Endothelial cell of umbilical vein (primary cell): ENCODE measurements around the gene TBX1. TPM values are rescaled to one million over a fixed set of nuclear protein-coding genes. Genes with fewer than 3 reads are reported as not detected.

Experiments
- BruUV-seq: library from RNA; stranded (reverse); fragments of 400-500 nt; replicated peaks from 2 replicates; lab custom pipeline; 2021; lab: Mats Ljungman, UMichigan
- CTCF ChIA-PET: fragments of 300-600, 350-600 bp; sonication (Branson Sonifier 250); formaldehyde crosslinking; loops from one replicate; lab custom pipeline; 2021; ENCODE audit warnings: antibody characterized with exemption, inconsistent platforms; lab: Charles Lee
- POLR2A ChIA-PET: fragments of 300-600, 350-600 bp; sonication (Branson Sonifier 250); formaldehyde crosslinking; loops from one replicate; lab custom pipeline; 2021; ENCODE audit warnings: antibody characterized with exemption, inconsistent platforms; lab: Charles Lee
- DNase-seq: peaks from one replicate; pipeline ENCODE4 v3.0.0-alpha.2; 2011; ENCODE audit warnings: low read depth, low spot score
- FAIRE-seq: peaks from 2 replicates; lab custom pipeline; 2011; peaks lifted over from hg19 to GRCh38; lab: Jason Lieb, UNC
- H2AFZ ChIP-seq: 2 replicates; pipeline ENCODE4 v1.6.0; 2012; ENCODE audit warnings: low read depth, low read length, control low read depth, inconsistent platforms
- H3K27ac ChIP-seq: 2 replicates; pipeline ENCODE4 v1.5.1; 2011; ENCODE audit warnings: low read depth, mild to moderate bottlenecking, control low read depth, low read length, moderate library complexity; ENCODE audit not compliant: insufficient read depth
- H3K27me3 ChIP-seq, 2 experiments: 2 replicates each; pipeline versions ENCODE4 v1.6.0 to v1.6.1; 2011; ENCODE audit warnings: low read length in 2 of 2, mixed read lengths in 1 of 2; ENCODE audit not compliant: control insufficient read depth in 2 of 2, insufficient read depth in 2 of 2
- H3K36me3 ChIP-seq, 2 experiments: 2 replicates in 1 of 2; 3 replicates in 1 of 2; pipeline ENCODE4 v1.5.1; 2011; ENCODE audit warnings: low read length in 2 of 2, mild to moderate bottlenecking in 1 of 2, moderate library complexity in 1 of 2; ENCODE audit not compliant: control insufficient read depth in 2 of 2, insufficient read depth in 2 of 2; ENCODE audit errors: extremely low read depth in 1 of 2
- H3K4me1 ChIP-seq: 3 replicates; pipeline ENCODE4 v1.5.1; 2011; ENCODE audit warnings: mild to moderate bottlenecking, low read length; ENCODE audit not compliant: control insufficient read depth, insufficient read depth; ENCODE audit errors: extremely low read depth
- H3K4me2 ChIP-seq: 2 replicates; pipeline ENCODE4 v1.6.1; 2011; ENCODE audit warnings: low read length, control low read depth, mixed read lengths; ENCODE audit not compliant: insufficient read depth
- H3K4me3 ChIP-seq, 3 experiments: fragments of 200-600 bp in 1 of 3; sonication (generic), shearing (Covaris generic) in 1 of 3; replicated peaks in 1 of 3; 2 replicates each; pipeline ENCODE4 v1.5.1; 2011 to 2016; ENCODE audit warnings: control low read depth in 3 of 3, low read length in 3 of 3, mild to moderate bottlenecking in 2 of 3, inconsistent platforms in 1 of 3, low read depth in 1 of 3, moderate library complexity in 1 of 3; ENCODE audit not compliant: insufficient read depth in 1 of 3
- H3K79me2 ChIP-seq: 2 replicates; pipeline ENCODE4 v1.6.0; 2012; ENCODE audit warnings: low read length, inconsistent platforms; ENCODE audit not compliant: control insufficient read depth, insufficient read depth
- H3K9ac ChIP-seq: replicated peaks from 2 replicates; pipeline ENCODE3; 2011; ENCODE audit warnings: low read length, control low read depth; ENCODE audit not compliant: insufficient read depth; ENCODE audit errors: extremely low read depth
- H3K9me1 ChIP-seq: replicated peaks from 3 replicates; pipeline ENCODE4 v1.6.0; 2011; ENCODE audit warnings: mild to moderate bottlenecking, low read length; ENCODE audit not compliant: control insufficient read depth, insufficient read depth; ENCODE audit errors: extremely low read depth
- H3K9me3 ChIP-seq: replicated peaks from 2 replicates; pipeline ENCODE4 v1.5.1; 2012; ENCODE audit warnings: low read length, inconsistent platforms; ENCODE audit not compliant: control insufficient read depth, insufficient read depth
- H4K20me1 ChIP-seq: replicated peaks from 2 replicates; pipeline ENCODE3; 2011; ENCODE audit warnings: mild to moderate bottlenecking, low read length; ENCODE audit not compliant: control insufficient read depth, insufficient read depth; ENCODE audit errors: extremely low read depth
- EZH2 ChIP-seq: IDR thresholded peaks from 2 replicates; pipeline ENCODE4 v1.6.1; 2012; ENCODE audit warnings: borderline replicate concordance, low read depth, mild to moderate bottlenecking, moderate library complexity, low read length, inconsistent platforms; ENCODE audit not compliant: severe bottlenecking
- FOS ChIP-seq: IDR thresholded peaks from 2 replicates; pipeline ENCODE4 v1.6.1; 2011; ENCODE audit warnings: mild to moderate bottlenecking, low read length, moderate library complexity, borderline replicate concordance; ENCODE audit not compliant: insufficient read depth
- GATA2 ChIP-seq: IDR thresholded peaks from 2 replicates; pipeline ENCODE4 v1.7.0; 2011; ENCODE audit warnings: low read depth, mild to moderate bottlenecking, moderate library complexity, mixed read lengths, low read length; ENCODE audit not compliant: insufficient read length, insufficient read depth
- JUN ChIP-seq: IDR thresholded peaks from 2 replicates; pipeline ENCODE4 v1.6.1; 2011; ENCODE audit warnings: borderline replicate concordance, low read depth; ENCODE audit not compliant: insufficient read length, insufficient read depth
- MYC ChIP-seq: IDR thresholded peaks from one replicate; pipeline ENCODE4 v1.6.1; 2011; ENCODE audit warnings: mild to moderate bottlenecking, low read depth, low read length
- POLR2A ChIP-seq: IDR thresholded peaks from 2 replicates; pipeline ENCODE4 v1.6.1; 2012; ENCODE audit warnings: low read depth, mild to moderate bottlenecking, control low read depth, low read length
- POLR2AphosphoS5 ChIP-seq: IDR thresholded peaks from 2 replicates; pipeline ENCODE4 v1.6.1; 2012; ENCODE audit warnings: low read depth, mild to moderate bottlenecking, control low read depth, low read length, moderate library complexity; ENCODE audit not compliant: insufficient read depth
- dilution Hi-C: fragments of 300-500 bp; cut with MboI; formaldehyde crosslinking; loops from one replicate; pipeline ENCODE4 v1.15.0; 2019; ENCODE audit warnings: low sequenced_read_pairs; ENCODE audit not compliant: extremely low pct_ligation_motif_present
- intact Hi-C: fragments of 100-400 bp; cut with micrococcal nuclease; formaldehyde crosslinking; loops from one replicate; pipeline ENCODE4 v1.10.0; 2022
- polyA plus RNA-seq, 4 experiments: library from polyadenylated mRNA; depleted of rRNA in 3 of 4; stranded (reverse) in 3 of 4; unstranded in 1 of 4; fragments of >200 nt; gene quantifications; 2 replicates each; pipeline versions ENCODE4 v1.2.1 to v1.2.3, GENCODE V29; 2011 to 2012; ENCODE audit warnings: missing spikeins in 1 of 4
- total RNA-seq: library from RNA; stranded (reverse); gene quantifications from 2 replicates; pipeline ENCODE4 v1.2.3, GENCODE V29; 2021
- TF ChIP-seq, protein P1 (sequence below), 2 donors: IDR thresholded peaks; 1 replicate in 1 of 2; 2 replicates in 1 of 2; pipeline ENCODE4 v1.5.1; 2011; ENCODE audit warnings: low read length in 2 of 2, mild to moderate bottlenecking in 2 of 2, moderate library complexity in 2 of 2, control low read depth in 1 of 2, inconsistent platforms in 1 of 2, low read depth in 1 of 2; ENCODE audit not compliant: insufficient read depth in 1 of 2; ENCODE audit errors: extremely low read depth in 1 of 2
- TF ChIP-seq, protein P2 (sequence below): IDR thresholded peaks from 2 replicates; pipeline ENCODE4 v1.6.1; 2011; ENCODE audit not compliant: insufficient read depth, insufficient read length

TBX1 gene
- total and polyA plus RNA-seq, 2 donors (not counting 3 experiments of a cell fraction or from before 2014, with no cell fraction given): 11.0 to 30.2 TPM

DNA sequence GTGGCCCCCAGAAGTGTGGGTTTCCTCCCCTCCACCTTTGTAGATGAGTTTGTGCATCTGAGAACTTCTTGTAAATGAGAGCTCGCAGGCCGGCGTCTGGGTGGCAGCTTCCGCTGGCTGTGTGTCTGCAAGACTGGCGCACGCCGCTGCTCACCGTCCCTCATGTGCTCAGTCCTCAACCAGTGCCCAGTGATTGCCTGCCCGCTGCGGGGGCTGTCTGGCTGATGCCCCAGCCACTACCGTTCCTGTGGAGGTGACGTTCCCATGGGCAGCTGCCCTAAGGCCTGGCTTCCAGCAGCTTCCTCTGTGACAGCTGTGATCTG, 8.8 kb downstream of the TBX1 start:
- dilution Hi-C loops (no loop called here), intact Hi-C loops (no loop called here)
- ChIA-PET POLR2A (no interaction called here), CTCF (interaction anchor here (1.1 to 2.6 kb wide), 2 partner anchors 32 to 39 kb away, joined by 3 to 17 read pairs; no protein-coding TSS in a partner anchor)
- H4K20me1 ChIP-seq: no peaks in the 10 kb centered on the region
- H3K36me3 ChIP-seq: peaks cover 0 to 3% of the 10 kb centered on the region in 2 experiments
- no peak overlapping the region for H3K4me3 ChIP-seq
- H3K4me1 ChIP-seq: peaks cover 12% of the 10 kb centered on the region
- DNase-seq (no peak), FAIRE-seq (no peak)
- BruUV-seq: no TSS peak
- no peak overlapping the region for H3K27ac ChIP-seq
- H3K9me1 ChIP-seq: no peaks in the 10 kb centered on the region
- no peak overlapping the region for H3K9ac ChIP-seq
- no peaks in the 10 kb centered on the region for H3K9me3 ChIP-seq
- TF ChIP-seq MYC (no peak), POLR2A (no peak), GATA2 (no peak), JUN (no peak), EZH2 (no peak), POLR2AphosphoS5 (no peak), FOS (no peak)
- TF ChIP-seq, protein P1, sequence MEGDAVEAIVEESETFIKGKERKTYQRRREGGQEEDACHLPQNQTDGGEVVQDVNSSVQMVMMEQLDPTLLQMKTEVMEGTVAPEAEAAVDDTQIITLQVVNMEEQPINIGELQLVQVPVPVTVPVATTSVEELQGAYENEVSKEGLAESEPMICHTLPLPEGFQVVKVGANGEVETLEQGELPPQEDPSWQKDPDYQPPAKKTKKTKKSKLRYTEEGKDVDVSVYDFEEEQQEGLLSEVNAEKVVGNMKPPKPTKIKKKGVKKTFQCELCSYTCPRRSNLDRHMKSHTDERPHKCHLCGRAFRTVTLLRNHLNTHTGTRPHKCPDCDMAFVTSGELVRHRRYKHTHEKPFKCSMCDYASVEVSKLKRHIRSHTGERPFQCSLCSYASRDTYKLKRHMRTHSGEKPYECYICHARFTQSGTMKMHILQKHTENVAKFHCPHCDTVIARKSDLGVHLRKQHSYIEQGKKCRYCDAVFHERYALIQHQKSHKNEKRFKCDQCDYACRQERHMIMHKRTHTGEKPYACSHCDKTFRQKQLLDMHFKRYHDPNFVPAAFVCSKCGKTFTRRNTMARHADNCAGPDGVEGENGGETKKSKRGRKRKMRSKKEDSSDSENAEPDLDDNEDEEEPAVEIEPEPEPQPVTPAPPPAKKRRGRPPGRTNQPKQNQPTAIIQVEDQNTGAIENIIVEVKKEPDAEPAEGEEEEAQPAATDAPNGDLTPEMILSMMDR (IDR thresholded peaks at IDR 0.05; ENCODE audit: extremely low read depth in 1 of 2, insufficient read depth in 1 of 2, low read depth in 1 of 2, low read length in 2 of 2): no peak
- TF ChIP-seq, protein P2, sequence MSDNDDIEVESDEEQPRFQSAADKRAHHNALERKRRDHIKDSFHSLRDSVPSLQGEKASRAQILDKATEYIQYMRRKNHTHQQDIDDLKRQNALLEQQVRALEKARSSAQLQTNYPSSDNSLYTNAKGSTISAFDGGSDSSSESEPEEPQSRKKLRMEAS: no peak
- no peak overlapping the region for H2AFZ ChIP-seq
- H3K4me2 ChIP-seq: no peak overlapping the region
- H3K27me3 ChIP-seq: peaks cover 10 to 16% of the 10 kb centered on the region in 2 experiments
- H3K79me2 ChIP-seq: peaks cover 4% of the 10 kb centered on the region
